Transverse colon (tissue), 4 donors: Measurements from ENCODE around the gene SYNDIG1L. TPM values are rescaled to one million over a fixed set of nuclear protein-coding genes. Genes with fewer than 3 reads are reported as not detected.

Experiments used
- DNase-seq: peaks from one replicate; pipeline ENCODE4 v3.0.0-alpha.2; 2019
- H3K27ac ChIP-seq, 4 donors: fragments of 200-600 bp; sonication (generic); 2 replicates each; pipeline ENCODE4 v1.5.1; 2016 to 2018; ENCODE audit warnings: inconsistent platforms in 4 of 4
- H3K27me3 ChIP-seq: fragments of 200-600 bp; sonication (generic); 2 replicates; pipeline ENCODE4 v1.5.1; 2017; ENCODE audit warnings: inconsistent platforms
- H3K36me3 ChIP-seq, 4 donors: fragments of 200-600 bp; sonication (generic); 2 replicates each; pipeline ENCODE4 v1.5.1; 2017 to 2019; ENCODE audit warnings: inconsistent platforms in 4 of 4
- H3K4me1 ChIP-seq, 4 donors: fragments of 200-600 bp; sonication (generic); 2 replicates each; pipeline ENCODE4 v1.5.1; 2017 to 2020; ENCODE audit warnings: inconsistent platforms in 4 of 4
- H3K4me3 ChIP-seq, 4 donors: fragments of 200-600 bp; sonication (generic); 1 replicate in 1 of 4; 2 replicates in 3 of 4; pipeline versions ENCODE4 v1.5.1 to v1.6.1; 2017 to 2019; ENCODE audit warnings: inconsistent platforms in 4 of 4
- H3K9me3 ChIP-seq, 2 donors: fragments of 200-600 bp; sonication (generic); 2 replicates each; pipeline ENCODE4 v1.5.1; 2017 to 2019; ENCODE audit warnings: inconsistent platforms in 2 of 2
- CTCF ChIP-seq, 5 experiments: fragments of 200-600 bp in 3 of 5; fragments of 450-650 bp in 2 of 5; sonication (generic) in 3 of 5; IDR thresholded peaks; 1 replicate in 2 of 5; 2 replicates in 3 of 5; pipeline ENCODE4 v1.5.1; 2016 to 2017; ENCODE audit warnings: antibody characterized with exemption in 5 of 5, inconsistent platforms in 3 of 5, mild to moderate bottlenecking in 2 of 5, moderate library complexity in 1 of 5
- EP300 ChIP-seq: sonication (generic); formaldehyde crosslinking; IDR thresholded peaks from one replicate; pipeline ENCODE4 v1.6.1; 2017; ENCODE audit warnings: antibody characterized with exemption, low read depth
- POLR2A ChIP-seq: fragments of 450-650 bp; IDR thresholded peaks from one replicate; pipeline ENCODE4 v1.6.1; 2016; ENCODE audit warnings: antibody characterized with exemption, mild to moderate bottlenecking, moderate library complexity
- POLR2AphosphoS5 ChIP-seq, 3 donors: sonication (generic); formaldehyde crosslinking; IDR thresholded peaks; one replicate each; pipeline ENCODE4 v1.6.1; 2016; ENCODE audit warnings: antibody characterized with exemption in 3 of 3
- WGBS, 2 donors: methylation state at CpG; one replicate each; pipeline ENCODE4 v1.1.5; 2018; ENCODE audit warnings: low coverage in 1 of 2; 5-methylcytosine and 5-hydroxymethylcytosine counted together
- in situ Hi-C, 4 donors: fragments of 200-750 bp; cut with MboI; loops; one replicate each; pipeline versions ENCODE4 v1.15.0 to v1.15.1; 2017; ENCODE audit warnings: low sequenced_read_pairs in 3 of 4, low pct_ligation_motif_present in 1 of 4, low pct_unique_long_range_greater_than_20kb in 1 of 4
- intact Hi-C: fragments of 100-400 bp; cut with DNase I; formaldehyde crosslinking; loops from one replicate; pipeline ENCODE4 v1.15.1; 2023; ENCODE audit warnings: low total_unique reads
- total RNA-seq, 4 donors: library from RNA; depleted of rRNA; stranded (reverse); fragments of >200 nt; gene quantifications; one replicate each; pipeline ENCODE4 v1.1.0, GENCODE V29; 2016

The SYNDIG1L gene
- total RNA-seq, 4 donors from 2014 or later = 0.32 TPM; not detected in 3

GRCh38 chr14:74405663-74406062 lies 20.3 kb downstream of the SYNDIG1L start:
- Histone ChIP-seq H3K4me1 (peaks cover 0 to 17% (median 10%) of the 10 kb centered on the region in 4 donors), H3K36me3 (no peaks in the 10 kb centered on the region), H3K27me3 (peaks cover 16% of the 10 kb centered on the region), H3K9me3 (no peaks in the 10 kb centered on the region), H3K4me3 (no peak overlapping the region), H3K27ac (no peak overlapping the region)
- no peak for DNase-seq
- in situ Hi-C loops (no loop called here), intact Hi-C loops (no loop called here)
- WGBS, 2 donors = 83% methylated on average over 4 of the region's 4 CpGs; no CpG with 5 or more reads in 1 of the 2 donors
- TF ChIP-seq POLR2A (no peak), CTCF (IDR thresholded peaks at IDR 0.05) (no peak), EP300 (no peak), POLR2AphosphoS5 (IDR thresholded peaks at IDR 0.05) (no peak)

- intact Hi-C loops = no loop called here
- in situ Hi-C loops = no loop called here
- H3K27me3 ChIP-seq = peaks cover 25% of the 10 kb centered on the region
- H3K9me3 ChIP-seq = no peaks in the 10 kb centered on the region
- 84% methylated on average over 7 of the region's 7 CpGs; no CpG with 5 or more reads in 1 of the 2 donors for whole genome bisulfite sequencing, 2 donors
- no peak for TF ChIP-seq EP300
- H3K4me3 ChIP-seq = no peak overlapping the region
- H3K4me1 ChIP-seq = peaks cover 0 to 17% (median 10%) of the 10 kb centered on the region in 4 donors
- no peak overlapping the region for H3K27ac ChIP-seq
- no peak for DNase-seq
- no peaks in the 10 kb centered on the region for H3K36me3 ChIP-seq
Observed at GRCh38 chr14:74404435-74404834, 21.6 kb downstream of the SYNDIG1L start.

GRCh38 chr14:74403619-74404417 lies 22.2 kb downstream of the SYNDIG1L start:
- Histone ChIP-seq H3K27ac (no peak overlapping the region), H3K9me3 (no peaks in the 10 kb centered on the region), H3K4me1 (peaks cover 0 to 17% (median 10%) of the 10 kb centered on the region in 4 donors), H3K27me3 (peaks cover 27% of the 10 kb centered on the region), H3K36me3 (no peaks in the 10 kb centered on the region), H3K4me3 (no peak overlapping the region)
- intact Hi-C loops (no loop called here), in situ Hi-C loops (no loop called here)
- TF ChIP-seq POLR2A = no peak
- TF ChIP-seq CTCF (IDR thresholded peaks at IDR 0.05) = no peak
- no peak for TF ChIP-seq POLR2AphosphoS5 (IDR thresholded peaks at IDR 0.05)
- no peak for TF ChIP-seq EP300
- 60 to 86% methylated on average over 1 to 12 of the region's 12 CpGs for WGBS, 2 donors
- no peak for DNase-seq

GRCh38 chr14:74402401-74403251 lies 23.4 kb downstream of the SYNDIG1L start:
- intact Hi-C loops (no loop called here), in situ Hi-C loops (no loop called here)
- Histone ChIP-seq H3K27me3 (peaks cover 27% of the 10 kb centered on the region), H3K4me1 (peaks cover 0 to 17% (median 10%) of the 10 kb centered on the region in 4 donors), H3K36me3 (no peaks in the 10 kb centered on the region), H3K4me3 (no peak overlapping the region), H3K9me3 (no peaks in the 10 kb centered on the region), H3K27ac (peak overlapping the region in 1 of 4 donors; percentile 49)
- TF ChIP-seq POLR2A (no peak), CTCF (IDR thresholded peaks at IDR 0.05) (no peak)
- DNase-seq = no peak
- 38% methylated on average over 10 of the region's 10 CpGs; no CpG with 5 or more reads in 1 of the 2 donors for WGBS, 2 donors
